DMS53 treated with DMSO at 0.1 percent for 48 hours (cell line): ENCODE results near the gene BMP3.

Experiments used
- DNase-seq: peaks from one replicate; lab custom pipeline; 2025; ENCODE audit not compliant: unreplicated experiment; lab: John Stamatoyannopoulos, UW

The BMP3 gene

DNA sequence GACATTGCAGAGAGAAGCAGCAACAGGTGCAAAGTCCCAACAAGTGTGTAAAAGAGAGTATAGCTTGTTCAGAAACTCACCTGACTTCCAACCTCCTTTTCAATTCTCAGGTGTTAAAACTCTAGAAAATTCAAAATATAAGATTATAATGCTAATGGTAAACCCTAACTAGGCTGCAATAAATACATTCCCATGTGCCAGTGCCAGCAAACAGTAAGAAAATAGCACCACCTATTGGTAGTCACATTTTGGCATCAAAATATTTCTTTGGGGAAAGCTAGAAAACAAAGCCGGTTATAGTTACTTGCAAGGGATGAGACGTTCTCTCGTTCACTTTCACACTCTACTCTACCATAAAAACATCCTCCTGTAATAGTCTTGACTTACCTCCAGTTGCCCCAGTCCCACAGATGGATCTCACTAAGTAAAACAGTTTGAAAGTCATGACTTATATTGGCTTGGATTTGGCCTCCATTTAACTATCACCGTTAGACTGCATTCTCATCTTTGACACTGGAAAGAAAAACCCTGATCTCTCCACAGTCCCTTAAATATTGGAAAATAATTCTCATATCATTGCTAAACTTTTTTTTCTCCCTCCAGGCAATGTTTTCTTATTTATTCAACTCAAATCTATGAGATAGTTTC is 9.6 kb downstream of the BMP3 start:
- DNase-seq = peak; percentile 46

DNA sequence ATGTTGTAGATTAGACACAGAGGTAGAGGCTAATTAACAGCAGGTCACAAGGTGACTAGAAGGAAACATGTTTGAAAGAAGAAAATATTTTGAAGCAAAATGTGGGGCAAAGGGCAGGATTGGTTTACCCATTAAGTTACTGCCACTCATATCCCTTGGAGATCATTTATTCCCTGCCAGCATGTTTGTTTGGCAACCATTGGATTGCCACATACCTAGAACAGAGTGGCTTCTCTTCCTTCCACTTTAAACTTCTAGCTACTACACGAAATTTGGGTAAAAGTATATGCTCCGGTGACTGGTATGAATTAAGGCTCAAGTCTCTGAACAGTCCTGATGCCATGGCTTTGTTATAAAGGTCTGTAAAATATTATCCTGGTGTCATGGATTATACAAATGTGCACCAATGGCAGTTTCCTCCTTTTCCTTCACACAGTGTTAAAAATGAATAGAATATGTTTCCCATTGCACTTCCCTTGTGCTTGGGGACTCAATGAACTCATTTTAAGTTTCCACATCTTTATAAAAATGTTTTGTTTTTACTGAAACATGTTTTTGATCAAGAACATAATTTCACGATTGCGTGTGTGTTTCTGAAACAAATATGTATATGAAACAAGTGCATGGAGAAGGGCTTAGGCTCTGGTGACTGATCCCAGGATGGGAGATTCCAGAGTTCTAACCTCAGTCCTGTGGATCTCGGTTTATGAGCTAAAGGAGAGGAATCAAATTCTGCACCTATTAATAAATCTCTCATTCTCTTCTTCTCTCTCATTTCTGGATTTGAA is 12.3 kb downstream of the BMP3 start:
- DNase-seq = no peak

DNA sequence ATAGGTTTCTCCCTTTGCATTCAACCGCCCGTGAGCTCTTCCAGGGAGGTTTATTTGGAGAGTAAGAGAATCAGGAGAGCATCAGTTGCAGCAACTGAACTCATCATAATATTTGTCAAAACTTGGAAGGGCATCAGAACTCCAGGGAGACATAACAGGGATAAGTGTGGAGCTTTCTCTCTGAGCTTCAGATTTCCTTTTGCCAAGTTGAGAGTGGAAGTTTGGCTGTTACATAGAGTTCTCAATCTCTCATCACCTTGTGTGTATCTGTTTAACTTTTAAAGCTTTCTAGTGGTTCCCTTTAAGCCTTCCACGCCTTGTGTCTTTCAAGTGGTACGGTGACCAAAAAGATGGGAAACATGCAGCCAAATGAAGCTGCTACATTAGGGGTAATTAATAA is 18.8 kb downstream of the BMP3 start:
- no peak for DNase-seq

DNA sequence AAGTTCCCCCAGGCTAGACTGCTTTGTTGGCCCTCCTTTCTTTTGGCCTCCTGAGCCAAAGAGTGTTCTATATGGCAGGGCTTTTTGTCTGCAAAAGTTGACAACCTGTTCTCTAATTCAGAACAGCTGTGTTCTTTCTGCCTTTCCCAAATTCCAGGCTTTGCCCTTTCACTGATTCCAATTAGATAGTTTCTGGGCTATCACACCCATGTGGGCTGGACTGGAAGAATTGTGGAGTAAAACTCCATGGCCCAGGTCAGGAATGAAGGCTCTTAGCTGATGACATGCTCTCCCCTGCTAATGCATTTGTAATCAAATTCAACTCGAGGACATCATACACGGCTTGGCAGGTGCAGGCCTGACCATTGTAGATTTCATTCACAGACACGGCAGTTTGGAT is 19.4 kb downstream of the BMP3 start:
- DNase-seq = no peak

DNA sequence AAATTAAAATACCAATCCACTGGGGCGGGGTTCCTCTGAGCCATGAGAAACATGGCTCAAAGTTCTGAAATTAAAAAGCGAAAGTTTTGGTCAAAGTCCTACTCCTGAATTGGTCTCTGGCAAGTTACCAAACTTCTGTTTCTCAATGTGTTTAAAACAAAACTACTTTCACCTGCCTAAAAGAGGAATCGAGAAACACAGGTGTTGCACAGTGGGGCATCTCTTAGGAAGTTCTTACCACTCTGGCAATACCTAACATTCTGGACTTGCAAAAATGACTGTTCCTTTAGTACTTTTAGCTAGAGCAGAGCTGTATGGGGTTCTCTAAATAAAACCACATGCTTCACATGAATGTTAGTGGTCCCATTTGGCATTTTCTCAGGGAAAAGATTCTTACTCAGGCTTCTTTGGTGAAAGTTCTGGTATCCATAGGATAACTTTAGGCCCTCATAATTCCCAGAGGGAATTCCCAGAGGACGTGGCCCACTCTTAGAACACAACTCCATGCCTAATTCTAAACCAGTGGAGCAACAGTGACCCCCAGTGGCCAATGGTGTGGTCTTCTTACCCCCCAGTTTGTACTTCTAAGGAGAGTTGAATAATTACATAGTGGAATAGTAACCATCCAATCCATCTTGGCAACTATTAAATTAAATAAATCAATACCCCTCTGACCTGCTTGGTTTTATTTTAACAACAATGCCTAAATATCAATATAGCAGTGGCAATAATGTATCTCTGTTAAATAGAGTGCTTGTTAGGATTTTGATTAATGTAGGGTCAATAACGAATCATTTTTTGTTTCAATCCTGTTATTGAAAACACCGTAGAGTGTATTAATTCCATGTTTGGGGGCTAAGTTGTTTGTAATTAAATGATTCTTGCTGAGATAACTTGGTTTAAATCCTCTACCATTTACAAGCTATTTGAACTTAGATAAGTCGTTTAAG is 21.9 kb downstream of the BMP3 start:
- DNase-seq = no peak

DNA sequence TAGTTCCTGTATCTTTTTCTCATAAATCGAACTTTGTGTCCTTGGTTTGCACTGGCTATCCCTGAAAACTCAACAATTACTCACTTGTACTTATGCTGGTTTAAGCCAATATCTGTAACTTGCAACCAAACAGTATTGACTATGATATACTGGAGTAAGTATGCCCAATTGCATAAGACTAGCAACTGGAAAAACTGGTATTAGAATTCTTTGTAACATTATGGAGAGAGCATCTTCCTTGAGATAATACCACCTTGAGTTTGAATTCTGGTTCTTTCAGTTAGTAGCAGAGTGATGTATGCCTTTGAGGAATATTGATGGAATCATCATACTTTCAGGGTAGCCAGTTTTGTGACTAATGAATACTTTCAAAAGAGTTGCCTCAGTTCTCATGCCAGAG is 28.1 kb downstream of the BMP3 start:
- DNase-seq = no peak

DNA sequence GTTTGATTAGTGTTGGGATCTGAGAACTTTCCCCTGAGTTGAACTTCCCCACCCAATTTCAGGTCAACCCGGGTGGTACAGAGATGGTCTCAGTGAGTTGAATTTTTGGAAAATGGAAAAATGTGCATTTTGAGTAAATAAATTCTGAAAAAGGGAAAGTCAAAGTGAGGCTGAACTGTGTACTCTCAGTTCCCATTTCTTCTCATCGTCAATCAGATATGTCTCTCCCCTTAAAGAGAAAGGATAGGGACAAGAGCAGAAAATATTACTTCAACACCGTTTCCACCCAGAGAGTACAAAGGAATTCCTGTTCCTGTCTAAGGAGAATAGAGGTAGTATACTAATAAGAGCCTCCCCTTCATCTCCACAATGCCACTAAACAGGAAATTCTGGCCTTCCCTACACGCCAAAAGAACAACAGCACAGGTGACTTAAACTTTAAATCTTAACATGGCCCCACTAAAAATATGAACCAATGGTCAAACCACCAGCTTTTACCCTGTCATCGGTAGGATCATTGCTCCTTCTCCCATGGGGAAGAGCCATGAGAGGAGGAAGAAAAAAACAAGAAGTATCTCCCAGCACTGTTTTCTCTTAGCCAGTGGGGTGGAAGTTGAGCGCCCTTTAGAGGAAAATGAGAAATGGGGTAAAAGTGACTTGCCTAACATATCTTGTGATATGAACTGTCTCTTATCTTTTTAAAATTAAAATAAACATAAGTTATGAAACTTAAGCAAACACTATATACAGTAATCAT is 30.3 kb downstream of the BMP3 start:
- no peak for DNase-seq

DNA sequence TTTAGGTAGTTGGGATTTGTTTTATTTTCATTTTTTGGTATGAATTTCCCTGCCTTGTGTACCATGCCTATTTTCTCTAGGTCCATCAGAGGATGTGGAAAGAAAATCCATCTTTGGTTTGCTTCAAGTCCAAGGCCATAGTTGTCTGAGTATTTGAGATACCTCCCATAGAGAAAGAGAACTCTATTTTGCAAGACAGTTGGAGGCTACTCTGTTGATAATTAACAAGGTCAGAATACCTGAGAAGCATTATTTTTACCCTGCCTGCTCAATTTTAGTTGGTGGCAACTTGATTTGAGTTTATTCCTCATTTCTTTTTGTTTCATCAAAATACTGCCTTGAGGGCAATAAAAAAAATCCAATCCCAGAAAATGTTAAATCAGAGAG is 30.8 kb downstream of the BMP3 start:
- no peak for DNase-seq

DNA sequence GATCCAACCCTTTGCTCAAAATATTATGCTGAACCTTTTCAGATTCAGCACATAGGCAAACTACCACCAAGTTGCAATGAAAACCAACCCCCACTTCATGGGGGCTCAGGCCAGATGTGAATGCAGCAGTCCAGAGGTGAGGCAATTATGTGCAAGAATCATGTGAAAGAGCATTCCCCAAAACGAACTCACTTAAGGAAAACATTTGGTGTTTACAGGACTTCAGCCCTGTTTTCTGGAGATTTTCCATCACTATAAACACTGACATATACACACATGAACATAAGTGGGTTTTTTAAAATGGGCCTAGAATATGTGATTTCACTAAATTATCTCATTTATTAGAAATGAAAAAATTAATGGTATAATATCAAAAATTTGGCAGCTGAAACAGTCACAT is 31.5 kb downstream of the BMP3 start:
- no peak for DNase-seq

DNA sequence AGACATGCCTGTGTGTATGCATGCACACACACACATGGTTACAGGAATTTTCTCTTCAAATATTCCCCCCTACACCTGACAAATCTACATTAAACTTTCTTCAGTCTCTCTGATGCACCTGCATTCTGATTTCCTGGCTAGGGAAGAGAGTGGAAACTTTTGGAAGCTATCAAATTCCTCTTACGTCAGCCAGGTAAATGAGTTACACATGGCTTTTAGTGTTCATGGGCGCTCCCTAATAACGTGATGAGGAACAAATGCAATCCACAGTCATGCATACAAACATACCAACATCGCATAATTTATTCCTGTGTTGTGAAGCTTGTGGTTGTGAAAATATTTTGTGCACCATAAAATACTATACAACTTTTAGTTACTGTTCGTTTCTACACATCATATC is 34.9 kb downstream of the BMP3 start:
- DNase-seq = no peak

DNA sequence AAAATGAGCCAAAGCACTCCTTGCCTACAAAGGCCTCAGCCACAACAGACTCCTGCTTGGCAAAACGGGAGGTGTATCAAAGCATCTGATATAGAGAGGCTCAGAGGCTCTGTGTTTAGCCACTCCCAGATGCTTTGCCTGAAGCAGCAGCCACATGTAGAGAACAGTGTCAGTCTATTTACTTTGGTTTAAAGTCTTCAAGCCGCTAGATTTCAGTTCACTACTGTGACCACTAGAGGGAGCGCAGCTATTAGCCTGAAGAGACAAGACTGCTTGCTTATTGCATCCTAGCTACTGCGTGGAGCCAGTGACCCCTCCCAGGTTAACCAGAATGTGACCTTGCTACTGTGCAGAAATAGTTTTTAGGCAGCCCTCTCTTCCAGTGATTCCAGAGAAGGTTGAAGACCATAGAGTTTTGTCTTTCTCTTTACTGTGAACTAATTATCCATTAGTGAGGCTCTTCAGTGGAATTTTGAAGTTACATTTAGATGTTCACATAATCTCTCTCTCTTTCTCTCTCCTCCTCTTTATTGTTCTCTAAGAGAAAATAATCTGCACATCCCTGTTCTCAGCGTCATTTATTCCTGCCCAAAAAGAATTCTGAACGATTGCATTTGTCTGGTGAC is 39.3 kb downstream of the BMP3 start:
- peak; percentile 90 for DNase-seq

DNA sequence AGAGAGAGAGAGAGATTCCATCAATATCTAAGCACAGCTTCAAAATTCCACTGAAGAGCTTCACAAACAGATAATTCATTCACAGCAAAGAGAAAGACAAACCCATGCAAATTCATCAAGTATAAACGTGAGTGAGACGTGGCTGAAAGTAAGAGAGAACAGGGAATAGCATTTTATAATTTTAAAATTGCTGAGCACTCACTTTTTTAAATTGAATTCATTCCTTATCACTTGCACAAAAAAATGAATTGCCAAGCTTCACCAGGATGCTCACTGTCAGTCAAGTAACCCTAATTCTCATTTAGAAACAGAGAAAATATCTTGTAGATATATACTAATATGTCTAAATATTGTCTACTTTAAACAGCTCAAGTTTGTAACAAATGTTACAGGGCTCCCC is 40.5 kb downstream of the BMP3 start:
- no peak for DNase-seq

DNA sequence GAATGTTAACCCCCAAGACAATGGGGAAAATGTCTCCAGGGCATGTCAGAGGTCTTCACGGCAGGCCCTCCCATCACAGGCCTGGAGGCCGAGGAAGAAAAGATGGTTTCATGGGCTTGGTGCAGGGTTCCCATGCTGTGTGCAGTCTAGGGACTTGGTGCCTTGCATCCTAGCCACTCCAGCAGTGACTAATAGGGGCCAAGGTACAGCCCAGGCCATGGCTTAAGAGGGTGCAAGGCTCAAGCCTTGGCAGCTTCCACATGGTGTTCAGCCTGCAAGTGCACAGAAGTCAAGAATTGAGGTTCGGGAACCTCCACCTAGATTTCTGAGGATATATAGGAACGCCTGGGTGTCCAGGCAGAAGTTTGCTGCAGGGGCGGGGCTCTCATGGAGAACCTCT is 50.6 kb downstream of the BMP3 start:
- no peak for DNase-seq

DNA sequence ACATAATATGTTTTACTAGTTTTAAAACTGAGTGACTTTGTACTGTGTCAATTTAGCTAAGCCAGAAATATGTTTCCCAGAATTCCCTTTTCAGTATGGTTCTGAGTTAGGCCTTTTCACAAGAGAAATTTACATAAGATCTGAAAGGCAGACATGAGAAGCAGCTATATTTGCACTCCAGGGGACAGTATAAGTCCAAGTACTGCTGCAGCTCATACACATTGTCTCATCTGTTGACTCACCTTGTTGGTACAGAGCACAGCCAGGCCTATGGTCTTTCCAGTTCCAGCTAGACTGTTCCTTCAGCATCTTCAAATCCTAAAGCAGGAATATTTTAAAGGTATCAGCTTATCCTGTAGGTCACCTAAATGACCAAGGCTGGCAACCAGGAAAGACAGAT is 53.5 kb downstream of the BMP3 start:
- peak; percentile 61 for DNase-seq

DNA sequence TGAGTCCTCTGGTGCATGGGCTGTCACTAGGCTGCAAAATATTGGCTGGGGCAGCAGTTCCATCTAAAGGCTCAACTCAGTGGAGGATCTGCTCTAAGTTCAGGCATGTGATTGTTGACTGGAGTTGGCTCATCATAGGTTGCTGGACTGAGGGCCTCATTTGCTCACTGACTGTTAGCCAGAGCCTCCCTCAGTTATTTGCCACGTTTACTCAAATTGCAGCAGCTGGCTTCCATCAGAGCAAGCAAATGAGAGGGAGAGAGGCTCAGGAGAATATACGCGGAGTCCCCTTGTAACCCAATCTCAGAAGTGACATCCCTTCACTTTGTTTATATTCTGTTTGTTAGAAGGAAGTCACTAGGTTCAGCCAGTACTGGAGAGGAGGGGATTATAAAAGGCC is 54.1 kb downstream of the BMP3 start:
- no peak for DNase-seq

DNA sequence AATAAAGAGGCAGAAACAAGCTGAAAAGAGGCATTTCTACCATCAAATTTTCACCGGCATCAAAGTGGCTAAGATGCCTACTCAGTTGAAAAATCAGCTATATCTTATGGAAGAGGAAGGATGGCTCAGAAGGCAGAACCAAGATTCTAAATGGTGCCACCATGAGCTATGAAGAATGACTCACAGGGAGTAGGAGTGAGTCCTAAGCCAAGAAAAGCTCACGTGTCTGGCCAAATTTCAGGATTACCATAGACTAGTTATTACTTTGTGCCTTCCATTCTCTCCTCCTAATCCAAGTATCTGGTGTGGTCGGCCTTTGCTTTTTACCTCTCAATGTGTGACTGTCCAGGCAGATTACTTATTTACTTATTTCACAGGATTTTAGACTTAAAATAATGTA is 54.8 kb downstream of the BMP3 start:
- no peak for DNase-seq

DNA sequence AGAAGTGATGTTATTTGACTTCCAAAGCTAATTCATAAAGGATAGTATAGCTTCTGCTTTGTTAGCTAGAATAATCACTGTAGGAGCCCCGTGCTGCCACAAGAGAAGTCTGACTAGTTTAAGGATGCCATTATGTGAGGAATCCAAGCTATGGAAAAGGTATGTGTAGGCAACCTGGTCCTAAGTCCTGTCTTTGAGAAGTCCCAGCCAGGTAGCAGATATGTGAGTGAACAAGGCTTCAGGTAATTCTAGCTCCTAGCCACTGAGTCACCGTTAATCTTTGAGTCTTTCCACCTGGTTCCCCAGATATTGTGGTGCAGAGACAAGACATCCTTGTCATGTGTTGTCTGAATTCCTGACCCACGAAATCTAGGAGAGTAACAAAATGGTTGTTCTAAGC is 55.5 kb downstream of the BMP3 start:
- no peak for DNase-seq

DNA sequence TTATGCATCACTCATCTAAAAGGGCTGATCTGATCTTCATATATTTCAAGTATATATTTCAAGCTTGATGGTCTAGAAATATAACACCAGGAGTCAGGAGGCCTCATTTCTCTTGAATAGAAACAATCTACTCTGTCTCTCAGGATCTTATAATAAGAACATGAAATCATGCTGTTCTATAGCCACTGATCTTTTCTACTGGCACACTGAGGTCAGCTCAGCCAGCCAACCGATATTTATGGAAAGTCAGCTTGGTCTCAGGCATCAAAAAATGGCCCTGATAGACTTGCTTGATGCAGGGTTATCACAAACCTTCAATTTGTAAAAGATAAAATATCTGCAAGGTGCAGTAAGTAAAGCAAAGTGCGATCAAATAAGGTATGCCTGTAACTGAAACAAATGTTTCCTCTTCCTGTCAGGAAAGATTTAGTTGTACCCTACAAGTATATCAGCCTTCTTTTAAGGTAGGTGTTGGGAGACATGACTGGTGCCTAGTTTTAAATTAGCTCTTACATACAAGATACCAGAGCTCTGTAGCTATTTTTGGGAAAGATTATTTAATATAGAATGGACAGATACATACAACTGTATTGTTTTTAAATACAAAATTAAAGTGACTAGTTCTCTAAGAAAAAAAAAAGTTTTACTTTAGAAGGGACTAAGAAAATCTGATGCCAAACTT is 63.4 kb downstream of the BMP3 start:
- DNase-seq = no peak

DNA sequence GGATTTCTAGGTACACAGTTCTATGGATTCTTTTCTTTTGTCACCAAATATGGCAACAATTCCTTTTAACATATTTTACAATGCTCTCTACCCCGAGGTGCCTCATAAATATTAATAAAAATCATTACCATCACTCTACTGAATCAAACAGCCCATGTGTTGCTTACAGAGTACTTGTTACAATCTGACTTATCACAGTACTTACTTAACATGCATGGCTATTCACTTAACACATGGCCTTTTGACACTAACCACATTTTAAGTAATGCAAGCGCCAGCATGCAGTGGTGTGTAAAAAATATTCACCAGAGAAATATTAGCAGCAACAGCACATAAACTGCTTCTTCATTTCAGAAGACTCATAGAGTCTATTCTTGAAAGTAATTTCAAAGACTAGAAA is 64.9 kb downstream of the BMP3 start:
- DNase-seq = no peak

DNA sequence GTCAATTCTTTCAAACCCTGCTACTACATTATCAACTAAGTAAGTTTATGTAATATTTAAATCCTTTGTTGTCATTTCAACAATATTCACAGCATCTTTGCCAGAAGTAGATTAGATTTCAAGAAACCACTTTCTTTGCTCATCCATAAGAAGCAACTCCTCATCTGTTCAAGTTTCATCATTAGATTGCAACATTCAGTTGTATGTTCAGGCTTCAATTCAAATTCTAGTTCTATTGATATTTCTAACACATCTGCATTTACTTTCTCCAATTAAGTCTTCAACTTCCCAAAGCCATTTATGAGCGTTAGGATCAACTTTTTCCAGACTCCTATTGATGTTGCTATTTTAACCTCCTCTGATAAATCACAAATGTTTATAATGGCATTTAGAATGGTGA is 66.1 kb downstream of the BMP3 start:
- no peak for DNase-seq
